GM12878 (cell line): Measurements from ENCODE around the gene FBXO3. TPM values are rescaled to one million over a fixed set of nuclear protein-coding genes. Genes with fewer than 3 reads are reported as not detected.

ENCODE experiments used
- ATAC-seq: fragments of 200-7000 bp; cut with Tn5 transposase; 3 replicates; pipeline ENCODE4 v1.9.1; 2020; ENCODE audit warnings: mild to moderate bottlenecking, moderate library complexity
- BruUV-seq: library from RNA; stranded (reverse); fragments of 400-500 nt; replicated peaks from 2 replicates; lab custom pipeline; 2021; lab: Mats Ljungman, UMichigan
- CTCF ChIA-PET: fragments of 300-600 bp; sonication (Branson Sonifier 250); formaldehyde crosslinking; extraction: SDS; loops from one replicate; lab custom pipeline; 2021; ENCODE audit warnings: inconsistent platforms; lab: Yijun Ruan, JAX
- POLR2A ChIA-PET: fragments of 350-600 bp; formaldehyde crosslinking; extraction: SDS; loops from one replicate; lab custom pipeline; 2021; ENCODE audit warnings: inconsistent platforms; lab: Charles Lee
- RAD21 ChIA-PET: fragments of 300-600 bp; sonication (Branson Sonifier 250); formaldehyde crosslinking; loops from one replicate; lab custom pipeline; 2023; ENCODE audit warnings: antibody characterized with exemption; ENCODE audit not compliant: unreplicated experiment; lab: Charles Lee
- SMC1A ChIA-PET: fragments of 300-600 bp; sonication (Branson Sonifier 250); formaldehyde crosslinking; loops from one replicate; lab custom pipeline; 2023; ENCODE audit not compliant: unreplicated experiment, uncharacterized antibody; lab: Charles Lee
- DNase-seq: peaks from one replicate; pipeline ENCODE4 v3.0.0-alpha.2; 2011; ENCODE audit warnings: low read depth, low spot score
- FAIRE-seq: peaks from 3 replicates; lab custom pipeline; 2011; peaks lifted over from hg19 to GRCh38; lab: Jason Lieb, UNC
- H2AFZ ChIP-seq: 2 replicates; pipeline ENCODE4 v1.6.0; 2011; ENCODE audit warnings: low read depth, low read length, control low read depth; ENCODE audit not compliant: control insufficient read depth
- H3K27ac ChIP-seq: 2 replicates; pipeline ENCODE4 v1.5.1; 2011; ENCODE audit warnings: control low read depth; ENCODE audit not compliant: control insufficient read depth, insufficient read depth
- H3K27me3 ChIP-seq, 2 experiments: replicated peaks in 1 of 2; 2 replicates each; pipeline versions ENCODE4 v1.6.0 to v1.6.1; 2011; ENCODE audit warnings: low read length in 1 of 2; ENCODE audit not compliant: control insufficient read depth in 2 of 2, insufficient read depth in 2 of 2
- H3K36me3 ChIP-seq, 2 experiments: 2 replicates each; pipeline ENCODE4 v1.5.1; 2011; ENCODE audit warnings: low read length in 1 of 2; ENCODE audit not compliant: control insufficient read depth in 2 of 2, insufficient read depth in 2 of 2
- H3K4me1 ChIP-seq: 2 replicates; pipeline ENCODE4 v1.6.1; 2011; ENCODE audit warnings: mild to moderate bottlenecking, low read length, moderate library complexity, mixed read lengths; ENCODE audit not compliant: control insufficient read depth, insufficient read depth
- H3K4me2 ChIP-seq: 2 replicates; pipeline ENCODE4 v1.6.0; 2011; ENCODE audit warnings: control low read depth; ENCODE audit not compliant: control insufficient read depth, insufficient read depth
- H3K4me3 ChIP-seq: fragments of 200-600 bp; sonication (generic); 2 replicates; pipeline ENCODE4 v1.5.1; 2016
- H3K79me2 ChIP-seq: 2 replicates; pipeline ENCODE4 v1.6.0; 2011; ENCODE audit warnings: low read length; ENCODE audit not compliant: control insufficient read depth, insufficient read depth
- H3K9ac ChIP-seq: 2 replicates; pipeline ENCODE4 v1.8.0; 2011; ENCODE audit warnings: low read length, control low read depth, mixed read lengths; ENCODE audit not compliant: control insufficient read depth, insufficient read depth
- H3K9me3 ChIP-seq: replicated peaks from 3 replicates; pipeline ENCODE4 v1.5.1; 2011; ENCODE audit warnings: mild to moderate bottlenecking, low read length; ENCODE audit not compliant: control insufficient read depth, insufficient read depth
- H4K20me1 ChIP-seq: 2 replicates; pipeline ENCODE4 v1.6.0; 2011; ENCODE audit not compliant: control insufficient read depth, insufficient read depth
- CTCF ChIP-seq, 3 experiments: IDR thresholded peaks in 2 of 3; conservative IDR thresholded peaks in 1 of 3; 2 replicates each; pipeline ENCODE4 v1.5.1; 2011; ENCODE audit warnings: low read depth in 3 of 3, low read length in 3 of 3, mild to moderate bottlenecking in 3 of 3, control low read depth in 2 of 3, moderate library complexity in 2 of 3, inconsistent platforms in 1 of 3, mixed read lengths in 1 of 3; ENCODE audit not compliant: control insufficient read depth in 2 of 3, insufficient read depth in 1 of 3; ENCODE audit errors: extremely low read depth in 1 of 3
- EGR1 ChIP-seq, 2 experiments: IDR thresholded peaks; 1 replicate in 1 of 2; 2 replicates in 1 of 2; pipeline ENCODE4 v1.6.1; 2011 to 2012; ENCODE audit warnings: low read depth in 2 of 2, low read length in 2 of 2, borderline replicate concordance in 1 of 2, mild to moderate bottlenecking in 1 of 2, moderate library complexity in 1 of 2
- NFXL1 ChIP-seq: fragments of 450-650 bp; IDR thresholded peaks from 2 replicates; pipeline ENCODE4 v1.6.1; 2017; ENCODE audit warnings: antibody characterized with exemption, mild to moderate bottlenecking, borderline replicate concordance
- PML ChIP-seq: IDR thresholded peaks from 2 replicates; pipeline ENCODE4 v1.6.1; 2012; ENCODE audit warnings: low read length, inconsistent platforms
- POLR2A ChIP-seq: IDR thresholded peaks from 2 replicates; pipeline ENCODE4 v1.6.1; 2011; ENCODE audit warnings: low read depth, mild to moderate bottlenecking, low read length
- POU2F2 ChIP-seq: IDR thresholded peaks from 3 replicates; pipeline ENCODE4 v1.6.1; 2011; ENCODE audit warnings: low read depth, mild to moderate bottlenecking, low read length, borderline replicate concordance
- RAD21 ChIP-seq: IDR thresholded peaks from 2 replicates; pipeline ENCODE4 v1.6.1; 2011; ENCODE audit warnings: mild to moderate bottlenecking, low read depth, low read length, moderate library complexity; ENCODE audit not compliant: insufficient read depth
- SMAD1 ChIP-seq: fragments of 450-650 bp; IDR thresholded peaks from 2 replicates; pipeline ENCODE4 v1.6.1; 2018; ENCODE audit warnings: mild to moderate bottlenecking, low read depth; ENCODE audit not compliant: partially characterized antibody
- SMC3 ChIP-seq: IDR thresholded peaks from 2 replicates; pipeline ENCODE4 v1.6.1; 2011; ENCODE audit warnings: low read length, improper control_type of control experiment, borderline replicate concordance
- TARDBP ChIP-seq: IDR thresholded peaks from 2 replicates; pipeline ENCODE4 v1.6.1; 2016; ENCODE audit warnings: borderline replicate concordance
- ZNF207 ChIP-seq: fragments of 450-650 bp; IDR thresholded peaks from 2 replicates; pipeline ENCODE4 v1.6.1; 2014; ENCODE audit warnings: antibody characterized with exemption, mild to moderate bottlenecking, borderline replicate concordance
- WGBS: methylation state at CpG from one replicate; pipeline ENCODE4 v1.1.6; 2016; ENCODE audit warnings: low lambda C conversion rate; ENCODE audit not compliant: insufficient replicate concordance, insufficient coverage; ENCODE audit errors: missing lambda C conversion rate; 5-methylcytosine and 5-hydroxymethylcytosine counted together
- in situ Hi-C: fragments of 300-500 bp; cut with MboI; formaldehyde crosslinking; loops from 9 replicates; pipeline ENCODE4 v1.14.3; 2018; ENCODE audit warnings: mixed read lengths
- intact Hi-C: fragments of 100-400 bp; cut with micrococcal nuclease; formaldehyde crosslinking; loops from one replicate; pipeline ENCODE4 v1.14.2; 2022; ENCODE audit not compliant: unreplicated experiment
- polyA plus RNA-seq, 11 experiments: library from polyadenylated mRNA; depleted of rRNA in 4 of 11; unstranded in 6 of 11; stranded (reverse) in 5 of 11; fragments of >200 nt; fragmentation: Nextera tagmentation in 4 of 11; fragmentation: Illumina TruSeq in 1 of 11; extraction: Ambion mirVana in 4 of 11; extraction: Trizol in 1 of 11; gene quantifications; 1 replicate in 1 of 11; 2 replicates in 10 of 11; pipeline versions ENCODE4 v1.2.1 to v1.2.3, GENCODE V29; 2011 to 2016; ENCODE audit warnings: inconsistent platforms in 2 of 11, missing spikeins in 2 of 11, low read depth in 1 of 11
- total RNA-seq, 4 experiments: library from RNA; depleted of rRNA in 3 of 4; stranded (reverse); fragments of >200 nt in 3 of 4; fragmentation: Illumina TruSeq in 1 of 4; extraction: Trizol in 1 of 4; gene quantifications; 2 replicates each; pipeline versions ENCODE4 v1.2.1 to v1.2.3, GENCODE V29; 2013 to 2021

Gene FBXO3
- total and polyA plus RNA-seq, 10 of the 15 experiments (the other 5 are each of a cell fraction or from before 2014, with no cell fraction given), result 8.9 to 33.4 (median 13.8) TPM

- in situ Hi-C loops (no loop called here), intact Hi-C loops (loop anchor here (1.0 kb wide), 2 partner anchors 26 to 113 kb away; no protein-coding TSS in a partner anchor)
- Histone ChIP-seq H3K4me3 (no peak overlapping the region), H2AFZ (no peak overlapping the region), H3K27me3 (no peaks in the 10 kb centered on the region), H3K27ac (no peak overlapping the region), H4K20me1 (peaks cover 2% of the 10 kb centered on the region; the same call in 1 of the 2 replicates), H3K79me2 (no peaks in the 10 kb centered on the region), H3K36me3 (peaks cover 14 to 36% of the 10 kb centered on the region in 2 experiments; a peak in 3 of 4 replicates), H3K4me2 (no peak overlapping the region), H3K4me1 (no peaks in the 10 kb centered on the region), H3K9me3 (no peaks in the 10 kb centered on the region), H3K9ac (no peak overlapping the region)
- peak; percentile 76 for ATAC-seq
- RAD21 ChIA-PET, result interaction anchor here (0.7 to 8.6 kb wide), 14 partner anchors 8 to 371 kb away, joined by 3 to 158 read pairs (median 4); partner anchors contain the start of genes C11orf91 and CD59
- no peak for DNase-seq
- SMC1A ChIA-PET, result interaction anchor here (0.6 to 10.8 kb wide), 22 partner anchors 9 to 357 kb away, joined by 3 to 153 read pairs (median 4); partner anchors contain the start of gene CD59
- POLR2A ChIA-PET, result interaction anchor here (1.1 to 1.9 kb wide), 3 partner anchors 9 to 26 kb away, joined by 4 to 6 read pairs (median 4); no protein-coding TSS in a partner anchor
- WGBS, result 69% methylated on average over 2 of the region's 2 CpGs
- CTCF ChIA-PET, result interaction anchor here (0.5 to 9.4 kb wide), 34 partner anchors 9 to 811 kb away, joined by 3 to 276 read pairs (median 4); partner anchors contain the start of genes C11orf91, CD59 and FBXO3
- TF ChIP-seq EGR1 (IDR thresholded peaks at IDR 0.05; ENCODE audit: borderline replicate concordance in 1 of 2, low read depth in 2 of 2, low read length in 2 of 2), result no peak
- TF ChIP-seq CTCF (IDR thresholded peaks at IDR 0.05 in 2 of 3, conservative IDR thresholded peaks at IDR 0.05 in 1 of 3; ENCODE audit: control insufficient read depth in 2 of 3, extremely low read depth in 1 of 3, insufficient read depth in 1 of 3, low read depth in 3 of 3, low read length in 3 of 3), result peak; percentile 38 to 65 (median 39); a peak in 4 of 6 replicates
- TF ChIP-seq POU2F2, result no peak
- TF ChIP-seq NFXL1, result no peak
- peak; percentile 73; the same call in 1 of the 2 replicates for TF ChIP-seq SMC3
- TF ChIP-seq POLR2A, result no peak
- no peak for TF ChIP-seq ZNF207
- TF ChIP-seq RAD21, result peak; percentile 72
- TF ChIP-seq TARDBP, result no peak
- no peak for TF ChIP-seq SMAD1
- no peak for TF ChIP-seq PML
- BruUV-seq, result no TSS peak
- FAIRE-seq, result no peak
Measured at GRCh38 chr11:33716243-33716642, 58.1 kb downstream of the FBXO3 start.
